ENCODE data around the gene KCTD18. TPM values are rescaled to one million over a fixed set of nuclear protein-coding genes. Genes with fewer than 3 reads are reported as not detected.

Gene KCTD18
- polyA plus RNA-seq, 1 of the 3 experiments (the other 2 are of a cell fraction): 8.0 TPM

GRCh38 chr2:200442471-200442870 is 67.4 kb downstream of the KCTD18 start:
- Histone ChIP-seq H3K79me2 (ENCODE audit: insufficient read depth) (no peaks in the 10 kb centered on the region), H3K9me2 (no peaks in the 10 kb centered on the region), H3K36me3 (replicated peaks in 1 of 2; ENCODE audit: control insufficient read depth in 1 of 2, insufficient read depth in 2 of 2, low read length in 1 of 2) (peaks cover 20 to 79% of the 10 kb centered on the region in 2 experiments), H3K4me2 (peak overlapping the region; percentile 32; the same call in 1 of the 2 replicates), H3K9ac (no peak overlapping the region), H3K27ac (ENCODE audit: low read depth in 2 of 2, low read length in 1 of 2) (peak overlapping the region; percentile 30 to 42; a peak in 2 of 4 replicates), H3K9me3 (no peaks in the 10 kb centered on the region), H4K20me1 (ENCODE audit: insufficient read depth) (no peaks in the 10 kb centered on the region), H3K4me3 (ENCODE audit: low read depth in 2 of 2, low read length in 1 of 2) (no peak overlapping the region), H3F3A (replicated peaks; ENCODE audit: insufficient read depth) (peaks cover 5% of the 10 kb centered on the region), H3K27me3 (ENCODE audit: insufficient read depth) (no peaks in the 10 kb centered on the region), H3K4me1 (ENCODE audit: control insufficient read depth in 1 of 2, insufficient read depth in 2 of 2, low read depth in 1 of 2, low read length in 1 of 2) (peaks cover 10% of the 10 kb centered on the region in 2 experiments), H2AFZ (ENCODE audit: low read depth) (no peak overlapping the region)
- ChIA-PET CTCF (interaction anchor here (0.9 to 1.1 kb wide), 2 partner anchors 12 to 68 kb away, joined by 3 read pairs; partner anchors contain the start of gene KCTD18), POLR2A (no interaction called here)
- TF ChIP-seq EP300 (IDR thresholded peaks at IDR 0.05; ENCODE audit: borderline replicate concordance in 1 of 2, low read depth in 1 of 2, low read length in 1 of 2) (peak in 1 of 2 experiments; percentile 35; a peak in 1 of 4 replicates), FOSL2 (IDR thresholded peaks at IDR 0.05; ENCODE audit: borderline replicate concordance, low read depth) (peak; percentile 22; the same call in 1 of the 2 replicates), RXRA (IDR thresholded peaks at IDR 0.05; ENCODE audit: borderline replicate concordance, low read depth) (peak; percentile 72), JUND (IDR thresholded peaks at IDR 0.05) (peak; percentile 28; the same call in 1 of the 2 replicates), FOXM1 (IDR thresholded peaks at IDR 0.05; ENCODE audit: low read depth) (no peak), PBX3 (IDR thresholded peaks at IDR 0.05) (peak; percentile 21; the same call in 1 of the 2 replicates), NRF1 (IDR thresholded peaks at IDR 0.05; ENCODE audit: low read depth, low read length) (no peak), SMC3 (IDR thresholded peaks at IDR 0.05; ENCODE audit: low read depth, low read length) (no peak), MXI1 (IDR thresholded peaks at IDR 0.05; ENCODE audit: low read depth, low read length) (no peak), USF1 (IDR thresholded peaks at IDR 0.05; ENCODE audit: borderline replicate concordance, low read depth) (no peak), GATA2 (CRISPR knock-in tag; IDR thresholded peaks at IDR 0.05) (no peak)
- no peak for DNase-seq
- WGBS (ENCODE audit: low lambda C conversion rate): 87% methylated on average over 1 of the region's 1 CpG

DNA sequence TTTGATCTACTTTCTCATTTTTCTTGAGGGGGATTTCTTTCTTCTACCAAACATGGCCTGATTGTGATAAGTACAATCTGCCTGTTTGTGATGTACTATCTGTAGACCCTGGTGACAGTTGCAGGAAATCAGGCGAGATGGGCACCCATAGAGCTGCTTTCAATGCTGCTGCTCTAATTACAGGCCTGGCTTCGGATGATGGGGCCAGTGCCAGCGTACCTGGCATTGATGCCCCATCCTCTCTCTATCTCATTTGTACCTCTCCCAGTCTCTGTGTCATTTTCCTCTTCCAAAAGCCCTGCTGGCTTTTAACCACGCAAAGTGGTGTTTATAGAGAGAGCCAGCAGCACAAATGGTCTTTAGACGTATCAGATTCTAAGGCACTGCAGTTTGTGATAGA is 69.9 kb downstream of the KCTD18 start:
- H3K4me1 ChIP-seq (ENCODE audit: control insufficient read depth in 1 of 2, insufficient read depth in 2 of 2, low read depth in 1 of 2, low read length in 1 of 2): peaks cover 8 to 10% of the 10 kb centered on the region in 2 experiments
- no peaks in the 10 kb centered on the region for H3K9me3 ChIP-seq
- H2AFZ ChIP-seq (ENCODE audit: low read depth): no peak overlapping the region
- 96% methylated on average over 5 of the region's 5 CpGs for WGBS (ENCODE audit: low lambda C conversion rate)
- POLR2A ChIA-PET: no interaction called here
- no peaks in the 10 kb centered on the region for H4K20me1 ChIP-seq (ENCODE audit: insufficient read depth)
- peaks cover 28 to 89% of the 10 kb centered on the region in 2 experiments for H3K36me3 ChIP-seq (replicated peaks in 1 of 2; ENCODE audit: control insufficient read depth in 1 of 2, insufficient read depth in 2 of 2, low read length in 1 of 2)
- CTCF ChIA-PET: interaction anchor here (0.9 to 1.0 kb wide), 3 partner anchors 32 to 273 kb away, joined by 3 read pairs; no protein-coding TSS in a partner anchor
- H3K27me3 ChIP-seq (ENCODE audit: insufficient read depth): no peaks in the 10 kb centered on the region
- DNase-seq: no peak
- no peak overlapping the region for H3K4me3 ChIP-seq (ENCODE audit: low read depth in 2 of 2, low read length in 1 of 2)
- H3F3A ChIP-seq (replicated peaks; ENCODE audit: insufficient read depth): peaks cover 5% of the 10 kb centered on the region
- H3K9ac ChIP-seq: no peak overlapping the region
- H3K4me2 ChIP-seq: no peak overlapping the region
- H3K79me2 ChIP-seq (ENCODE audit: insufficient read depth): no peaks in the 10 kb centered on the region
- H3K9me2 ChIP-seq: no peaks in the 10 kb centered on the region
- peak overlapping the region in 1 of 2 experiments; percentile 39; a peak in 1 of 4 replicates for H3K27ac ChIP-seq (ENCODE audit: low read depth in 2 of 2, low read length in 1 of 2)
- TF ChIP-seq RXRA (IDR thresholded peaks at IDR 0.05; ENCODE audit: borderline replicate concordance, low read depth): no peak
- TF ChIP-seq, protein P1, sequence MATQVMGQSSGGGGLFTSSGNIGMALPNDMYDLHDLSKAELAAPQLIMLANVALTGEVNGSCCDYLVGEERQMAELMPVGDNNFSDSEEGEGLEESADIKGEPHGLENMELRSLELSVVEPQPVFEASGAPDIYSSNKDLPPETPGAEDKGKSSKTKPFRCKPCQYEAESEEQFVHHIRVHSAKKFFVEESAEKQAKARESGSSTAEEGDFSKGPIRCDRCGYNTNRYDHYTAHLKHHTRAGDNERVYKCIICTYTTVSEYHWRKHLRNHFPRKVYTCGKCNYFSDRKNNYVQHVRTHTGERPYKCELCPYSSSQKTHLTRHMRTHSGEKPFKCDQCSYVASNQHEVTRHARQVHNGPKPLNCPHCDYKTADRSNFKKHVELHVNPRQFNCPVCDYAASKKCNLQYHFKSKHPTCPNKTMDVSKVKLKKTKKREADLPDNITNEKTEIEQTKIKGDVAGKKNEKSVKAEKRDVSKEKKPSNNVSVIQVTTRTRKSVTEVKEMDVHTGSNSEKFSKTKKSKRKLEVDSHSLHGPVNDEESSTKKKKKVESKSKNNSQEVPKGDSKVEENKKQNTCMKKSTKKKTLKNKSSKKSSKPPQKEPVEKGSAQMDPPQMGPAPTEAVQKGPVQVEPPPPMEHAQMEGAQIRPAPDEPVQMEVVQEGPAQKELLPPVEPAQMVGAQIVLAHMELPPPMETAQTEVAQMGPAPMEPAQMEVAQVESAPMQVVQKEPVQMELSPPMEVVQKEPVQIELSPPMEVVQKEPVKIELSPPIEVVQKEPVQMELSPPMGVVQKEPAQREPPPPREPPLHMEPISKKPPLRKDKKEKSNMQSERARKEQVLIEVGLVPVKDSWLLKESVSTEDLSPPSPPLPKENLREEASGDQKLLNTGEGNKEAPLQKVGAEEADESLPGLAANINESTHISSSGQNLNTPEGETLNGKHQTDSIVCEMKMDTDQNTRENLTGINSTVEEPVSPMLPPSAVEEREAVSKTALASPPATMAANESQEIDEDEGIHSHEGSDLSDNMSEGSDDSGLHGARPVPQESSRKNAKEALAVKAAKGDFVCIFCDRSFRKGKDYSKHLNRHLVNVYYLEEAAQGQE (IDR thresholded peaks at IDR 0.05; ENCODE audit: low read depth, low read length): no peak
- TF ChIP-seq EP300 (IDR thresholded peaks at IDR 0.05; ENCODE audit: borderline replicate concordance in 1 of 2, low read depth in 1 of 2, low read length in 1 of 2): no peak
- TF ChIP-seq ZBTB33 (IDR thresholded peaks at IDR 0.05; ENCODE audit: borderline replicate concordance, low read depth): no peak
- no peak for TF ChIP-seq USF2 (IDR thresholded peaks at IDR 0.05; ENCODE audit: borderline replicate concordance, low read depth, low read length)
- TF ChIP-seq TAF1 (IDR thresholded peaks at IDR 0.05; ENCODE audit: borderline replicate concordance, low read depth, low read length): no peak
- no peak for TF ChIP-seq CTCF (IDR thresholded peaks at IDR 0.05)

All from SK-N-SH (cell line).